ENCODE results near the gene HAP1. TPM values are rescaled to one million over a fixed set of nuclear protein-coding genes. Genes with fewer than 3 reads are reported as not detected.
"Not testable (repeated sequence)": the region's sequence is repeated elsewhere in the genome, so short reads cannot be mapped to it uniquely, and the experiment has no call there.

The HAP1 gene
- total and polyA plus RNA-seq, 8 donors = 0.16 to 0.90 (median 0.64) TPM

GRCh38 chr17:41686281-41686680 lies 48.2 kb downstream of the HAP1 start:
- DNase-seq (no peak), ATAC-seq (no peak)
- H3K4me3 ChIP-seq = no peak overlapping the region
- H3K27ac ChIP-seq = no peak overlapping the region
- peaks cover 14 to 20% of the 10 kb centered on the region in 2 donors for H3K36me3 ChIP-seq
- intact Hi-C loops (cut with DNase I) = no loop called here
- H3K9me3 ChIP-seq = no peaks in the 10 kb centered on the region
- H3K27me3 ChIP-seq = no peaks in the 10 kb centered on the region
- peaks cover 15 to 24% of the 10 kb centered on the region in 2 donors for H3K4me1 ChIP-seq
- TF ChIP-seq, protein P1, sequence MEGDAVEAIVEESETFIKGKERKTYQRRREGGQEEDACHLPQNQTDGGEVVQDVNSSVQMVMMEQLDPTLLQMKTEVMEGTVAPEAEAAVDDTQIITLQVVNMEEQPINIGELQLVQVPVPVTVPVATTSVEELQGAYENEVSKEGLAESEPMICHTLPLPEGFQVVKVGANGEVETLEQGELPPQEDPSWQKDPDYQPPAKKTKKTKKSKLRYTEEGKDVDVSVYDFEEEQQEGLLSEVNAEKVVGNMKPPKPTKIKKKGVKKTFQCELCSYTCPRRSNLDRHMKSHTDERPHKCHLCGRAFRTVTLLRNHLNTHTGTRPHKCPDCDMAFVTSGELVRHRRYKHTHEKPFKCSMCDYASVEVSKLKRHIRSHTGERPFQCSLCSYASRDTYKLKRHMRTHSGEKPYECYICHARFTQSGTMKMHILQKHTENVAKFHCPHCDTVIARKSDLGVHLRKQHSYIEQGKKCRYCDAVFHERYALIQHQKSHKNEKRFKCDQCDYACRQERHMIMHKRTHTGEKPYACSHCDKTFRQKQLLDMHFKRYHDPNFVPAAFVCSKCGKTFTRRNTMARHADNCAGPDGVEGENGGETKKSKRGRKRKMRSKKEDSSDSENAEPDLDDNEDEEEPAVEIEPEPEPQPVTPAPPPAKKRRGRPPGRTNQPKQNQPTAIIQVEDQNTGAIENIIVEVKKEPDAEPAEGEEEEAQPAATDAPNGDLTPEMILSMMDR (IDR thresholded peaks at IDR 0.05) = no peak

GRCh38 chr17:41685753-41686152 lies 48.7 kb downstream of the HAP1 start:
- peaks cover 10 to 18% of the 10 kb centered on the region in 2 donors for H3K4me1 ChIP-seq
- H3K4me3 ChIP-seq; DNase-seq; H3K27me3 ChIP-seq; H3K9me3 ChIP-seq; intact Hi-C loops (cut with DNase I); ATAC-seq; H3K27ac ChIP-seq: not testable (repeated sequence)
- H3K36me3 ChIP-seq = peaks cover 9 to 14% of the 10 kb centered on the region in 2 donors

DNA sequence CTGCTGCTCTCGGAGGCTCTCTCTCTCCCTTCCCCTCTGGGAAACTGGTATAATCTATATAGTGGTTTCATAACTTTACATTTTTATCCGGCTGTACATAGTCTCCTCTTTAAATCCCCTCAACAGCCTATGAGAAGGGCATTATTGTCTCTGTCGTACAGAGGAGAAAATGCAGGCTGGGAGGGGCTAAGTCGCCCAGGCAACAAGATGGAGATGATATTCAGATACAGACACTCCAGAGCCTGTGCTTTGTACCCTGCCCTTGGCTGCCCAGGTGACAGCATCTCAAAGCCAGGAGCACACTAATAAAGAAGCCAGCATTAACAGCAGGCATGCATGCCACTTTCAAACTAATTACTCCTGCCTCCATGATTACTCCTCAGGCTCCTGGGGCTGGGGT lies 50.4 kb downstream of the HAP1 start:
- H3K36me3 ChIP-seq = no peaks in the 10 kb centered on the region
- H3K9me3 ChIP-seq = no peaks in the 10 kb centered on the region
- ATAC-seq = no peak
- intact Hi-C loops (cut with DNase I) = no loop called here
- no peak overlapping the region for H3K4me3 ChIP-seq
- no peaks in the 10 kb centered on the region for H3K27me3 ChIP-seq
- DNase-seq = no peak
- H3K4me1 ChIP-seq = peaks cover 3 to 16% of the 10 kb centered on the region in 2 donors
- TF ChIP-seq, protein P1 (IDR thresholded peaks at IDR 0.05) = no peak
- no peak overlapping the region for H3K27ac ChIP-seq

GRCh38 chr17:41683441-41684007 lies 50.9 kb downstream of the HAP1 start:
- H3K36me3 ChIP-seq = no peaks in the 10 kb centered on the region
- intact Hi-C loops (cut with DNase I) = no loop called here
- DNase-seq (no peak), ATAC-seq (no peak)
- no peak overlapping the region for H3K27ac ChIP-seq
- no peak overlapping the region for H3K4me3 ChIP-seq
- H3K27me3 ChIP-seq = no peaks in the 10 kb centered on the region
- H3K4me1 ChIP-seq = peaks cover 3 to 21% of the 10 kb centered on the region in 2 donors
- TF ChIP-seq, protein P1 (IDR thresholded peaks at IDR 0.05) = no peak
- H3K9me3 ChIP-seq = no peaks in the 10 kb centered on the region

- intact Hi-C loops (cut with DNase I) = no loop called here
- H3K4me1 ChIP-seq = peaks cover 6 to 23% of the 10 kb centered on the region in 2 donors
- no peak overlapping the region for H3K27ac ChIP-seq
- no peaks in the 10 kb centered on the region for H3K27me3 ChIP-seq
- H3K4me3 ChIP-seq = no peak overlapping the region
- H3K36me3 ChIP-seq = no peaks in the 10 kb centered on the region
- no peak for ATAC-seq
- no peak for DNase-seq
- H3K9me3 ChIP-seq = no peaks in the 10 kb centered on the region
- TF ChIP-seq, protein P1 (IDR thresholded peaks at IDR 0.05) = no peak
Measured at GRCh38 chr17:41682631-41683030, 51.8 kb downstream of the HAP1 start.

GRCh38 chr17:41681776-41682175 lies 52.7 kb downstream of the HAP1 start:
- H3K9me3 ChIP-seq = no peaks in the 10 kb centered on the region
- H3K27ac ChIP-seq = no peak overlapping the region
- H3K27me3 ChIP-seq = no peaks in the 10 kb centered on the region
- H3K4me3 ChIP-seq = no peak overlapping the region
- H3K36me3 ChIP-seq = no peaks in the 10 kb centered on the region
- H3K4me1 ChIP-seq = peaks cover 11 to 27% of the 10 kb centered on the region in 2 donors
- TF ChIP-seq, protein P1 (IDR thresholded peaks at IDR 0.05) = no peak
- ATAC-seq = no peak
- no peak for DNase-seq
- intact Hi-C loops (cut with DNase I) = no loop called here
